ENCODE data around the gene GOLGA6B.
"Not testable (repeated sequence)": the region's sequence is repeated elsewhere in the genome, so short reads cannot be mapped to it uniquely, and the experiment has no call there.

The GOLGA6B gene, protein sequence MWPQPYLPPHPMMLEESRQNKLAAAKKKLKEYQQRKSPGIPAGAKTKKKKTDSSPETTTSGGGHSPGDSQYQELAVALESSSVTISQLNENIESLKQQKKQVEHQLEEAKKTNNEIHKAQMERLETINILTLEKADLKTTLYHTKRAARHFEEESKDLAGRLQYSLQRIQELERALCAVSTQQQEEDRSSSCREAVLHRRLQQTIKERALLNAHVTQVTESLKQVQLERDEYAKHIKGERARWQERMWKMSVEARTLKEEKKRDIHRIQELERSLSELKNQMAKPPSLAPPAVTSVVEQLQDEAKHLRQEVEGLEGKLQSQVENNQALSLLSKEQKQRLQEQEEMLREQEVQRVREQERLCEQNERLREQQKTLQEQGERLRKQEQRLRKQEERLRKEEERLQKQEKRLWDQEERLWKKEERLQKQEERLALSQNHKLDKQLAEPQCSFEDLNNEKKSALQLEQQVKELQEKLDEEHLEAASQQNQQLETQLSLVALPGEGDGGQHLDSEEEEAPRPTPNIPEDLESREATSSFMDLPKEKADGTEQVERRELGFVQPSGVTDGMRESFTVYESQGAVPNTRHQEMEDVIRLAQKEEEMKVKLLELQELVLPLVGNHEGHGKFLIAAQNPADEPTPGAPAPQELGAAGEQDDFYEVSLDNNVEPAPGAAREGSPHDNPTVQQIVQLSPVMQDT

DNA sequence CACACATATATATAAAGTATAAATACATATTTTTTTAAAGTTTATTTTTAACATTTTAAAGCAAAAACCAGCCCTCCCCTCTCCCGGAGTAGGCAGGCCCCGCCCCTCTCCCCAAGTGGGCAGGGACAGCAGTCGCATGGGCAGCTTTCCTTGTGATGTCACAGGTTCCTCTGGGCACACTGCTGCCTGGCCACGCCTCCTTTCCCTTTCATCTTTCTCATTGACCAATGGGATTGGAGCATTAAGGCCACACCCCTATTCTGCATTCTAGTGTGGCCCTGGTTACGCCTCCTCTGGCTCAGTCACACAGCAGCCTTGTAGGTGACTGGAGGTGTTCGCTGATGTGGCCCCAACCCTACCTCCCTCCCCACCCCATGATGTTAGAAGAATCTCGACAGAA, at the start of gene GOLGA6B:
Gene GOLGA6B, plus strand, starts transcription at position 301 of the 400 bp plus-strand sequence. Its CDS starts 41 bp downstream, at position 342.
- DNase-seq (ENCODE audit: low spot score) = not testable (repeated sequence)

DNA sequence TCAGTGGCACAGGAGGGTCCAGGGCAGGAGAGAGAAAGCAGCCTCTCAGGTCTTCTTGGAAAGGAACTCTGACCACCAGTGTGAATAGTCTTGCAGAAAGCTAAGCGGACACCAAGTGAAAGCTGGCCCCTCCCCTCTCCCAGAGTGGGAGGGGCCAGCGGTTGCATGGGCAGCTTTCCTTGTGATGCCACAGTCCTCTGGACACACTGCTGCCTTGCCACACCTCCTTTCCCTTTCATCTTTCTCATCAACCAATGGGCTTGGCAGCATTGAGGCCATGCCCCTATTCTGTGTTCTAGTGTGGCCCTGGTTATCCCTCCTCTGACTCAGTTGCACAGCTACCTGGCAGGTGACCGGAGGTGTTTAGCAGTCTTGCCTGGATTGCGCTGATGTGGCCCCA, 49.7 kb upstream of the GOLGA6B start:
- DNase-seq (ENCODE audit: low spot score) = no peak

DNA sequence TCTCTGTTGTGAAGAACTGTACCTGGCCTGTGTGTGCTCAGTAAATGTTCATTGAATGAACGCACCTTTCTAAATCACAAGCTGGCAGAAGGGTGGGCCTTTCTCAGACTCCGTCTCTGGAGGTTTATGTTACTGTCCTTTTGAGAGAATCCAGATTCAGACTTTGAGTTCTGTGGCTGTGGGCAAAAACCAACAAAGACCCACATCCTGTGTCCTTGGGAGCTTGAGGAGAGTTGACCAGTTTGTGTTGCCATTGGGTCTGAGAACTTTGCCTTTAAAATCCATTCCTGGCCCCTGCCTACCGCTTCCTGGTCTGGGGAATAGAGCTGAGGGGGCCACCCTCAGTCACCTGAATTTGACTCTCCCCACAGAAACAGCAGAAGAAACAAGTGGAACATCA, 46.4 kb upstream of the GOLGA6B start:
- DNase-seq (ENCODE audit: low spot score) = not testable (repeated sequence)

DNA sequence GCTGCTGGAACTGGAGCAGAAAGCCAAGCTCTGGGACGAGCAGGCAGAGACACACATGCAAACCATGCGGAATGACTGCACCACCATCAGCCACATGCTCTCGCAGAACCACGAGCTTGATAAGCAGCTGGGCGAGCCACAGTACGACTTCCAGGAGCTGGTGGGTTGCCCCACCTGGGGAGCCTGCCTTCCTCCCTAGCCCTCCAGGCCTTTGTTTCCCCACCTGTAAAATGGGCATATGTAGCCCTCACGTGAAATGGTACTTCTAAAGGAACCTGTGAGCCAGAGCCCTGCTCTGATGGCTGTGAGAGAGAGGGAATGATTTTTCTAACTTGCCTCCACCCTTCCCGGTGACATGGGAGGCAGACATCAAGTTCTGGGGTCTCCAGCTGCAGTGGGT, 44.6 kb upstream of the GOLGA6B start:
- DNase-seq (ENCODE audit: low spot score) = no peak

DNA sequence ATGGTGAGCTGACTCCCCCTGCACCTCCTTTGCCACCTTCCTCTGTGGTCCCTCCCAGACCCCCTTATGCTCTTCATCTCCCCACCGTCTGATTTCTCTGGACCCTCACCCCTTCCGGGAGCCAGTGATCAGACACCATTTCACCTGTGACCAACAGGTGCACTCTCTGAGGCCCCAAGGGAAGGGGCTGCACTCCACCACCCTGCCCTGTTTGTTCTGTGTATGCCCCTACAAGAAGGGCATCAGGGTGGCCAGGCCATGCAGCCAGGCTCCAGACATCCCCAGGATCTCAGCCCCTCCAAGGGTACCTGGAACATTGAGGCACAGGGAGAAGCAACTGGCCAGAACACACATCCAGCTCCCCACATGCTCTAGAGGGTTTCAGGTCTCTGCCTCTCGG, 42.2 kb upstream of the GOLGA6B start:
- not testable (repeated sequence) for DNase-seq (ENCODE audit: low spot score)

DNA sequence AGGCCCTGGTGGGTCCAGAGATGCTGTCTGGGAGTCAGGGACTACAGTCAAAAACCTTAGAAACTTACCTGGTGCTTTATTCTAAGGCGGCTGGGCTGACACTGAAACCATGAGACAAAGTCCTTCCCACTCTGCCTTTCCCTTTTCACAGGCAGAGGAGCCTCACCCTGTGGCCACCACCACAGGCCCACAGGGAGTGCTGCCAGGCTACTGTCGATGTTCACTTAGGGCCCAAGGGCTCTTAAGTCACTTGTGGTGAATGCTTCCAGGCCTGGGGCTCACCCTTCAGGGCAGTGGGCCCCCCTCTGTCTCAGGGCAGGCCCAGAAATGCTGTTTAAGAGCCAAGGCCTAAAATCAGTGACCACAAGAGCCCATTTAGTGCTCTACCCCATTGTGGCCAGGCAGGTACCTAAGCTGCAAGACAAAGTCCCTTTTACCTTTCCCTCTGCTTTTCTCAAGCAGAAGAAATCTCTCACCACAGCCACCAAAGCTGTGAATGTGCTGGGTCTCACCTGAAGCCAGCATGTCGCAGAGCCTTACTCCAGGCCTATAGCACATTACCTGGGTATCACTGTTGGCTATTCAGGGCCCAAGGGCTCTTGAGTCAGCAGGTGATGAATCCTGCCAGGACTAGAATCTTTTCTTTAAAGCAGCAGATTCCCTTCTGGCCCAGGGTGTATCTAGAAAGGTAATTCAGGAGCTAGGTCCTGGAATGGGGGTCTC, 39.5 kb upstream of the GOLGA6B start:
- DNase-seq (ENCODE audit: low spot score) = no peak

DNA sequence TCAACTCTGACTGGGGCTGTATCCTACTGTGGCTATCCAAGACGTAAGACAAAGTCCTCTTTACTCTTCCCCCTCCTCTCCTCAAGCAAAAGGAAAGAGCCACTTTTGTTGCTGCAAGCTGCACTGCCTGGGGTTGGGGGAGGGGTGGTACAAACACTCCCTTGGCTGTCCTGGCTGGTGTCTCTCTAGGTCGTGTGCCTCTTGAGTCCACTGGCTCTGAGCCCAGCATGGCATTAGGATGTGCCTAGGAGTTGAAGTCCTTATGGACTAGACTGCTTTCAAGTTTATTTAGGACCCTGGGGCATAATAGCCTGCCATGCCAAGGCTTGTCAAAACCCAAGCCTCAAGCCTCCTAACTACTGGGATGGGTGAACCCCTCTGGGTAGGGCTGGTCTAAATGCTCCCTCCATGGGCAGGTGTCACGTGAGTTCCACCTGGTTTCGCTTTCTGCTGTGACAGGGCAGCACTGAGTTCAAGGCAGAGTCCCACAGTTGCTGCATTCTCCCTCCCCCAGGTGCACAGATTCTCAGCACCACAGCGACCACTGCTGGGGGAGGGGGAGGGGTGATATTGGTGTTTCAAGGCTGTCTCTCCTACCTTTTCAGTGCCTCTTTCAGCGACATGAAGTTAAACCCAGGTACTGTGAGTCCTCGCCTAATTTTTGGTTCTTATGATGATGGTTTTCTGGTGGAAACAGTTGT, 38.8 kb upstream of the GOLGA6B start:
- not testable (repeated sequence) for DNase-seq (ENCODE audit: low spot score)

DNA sequence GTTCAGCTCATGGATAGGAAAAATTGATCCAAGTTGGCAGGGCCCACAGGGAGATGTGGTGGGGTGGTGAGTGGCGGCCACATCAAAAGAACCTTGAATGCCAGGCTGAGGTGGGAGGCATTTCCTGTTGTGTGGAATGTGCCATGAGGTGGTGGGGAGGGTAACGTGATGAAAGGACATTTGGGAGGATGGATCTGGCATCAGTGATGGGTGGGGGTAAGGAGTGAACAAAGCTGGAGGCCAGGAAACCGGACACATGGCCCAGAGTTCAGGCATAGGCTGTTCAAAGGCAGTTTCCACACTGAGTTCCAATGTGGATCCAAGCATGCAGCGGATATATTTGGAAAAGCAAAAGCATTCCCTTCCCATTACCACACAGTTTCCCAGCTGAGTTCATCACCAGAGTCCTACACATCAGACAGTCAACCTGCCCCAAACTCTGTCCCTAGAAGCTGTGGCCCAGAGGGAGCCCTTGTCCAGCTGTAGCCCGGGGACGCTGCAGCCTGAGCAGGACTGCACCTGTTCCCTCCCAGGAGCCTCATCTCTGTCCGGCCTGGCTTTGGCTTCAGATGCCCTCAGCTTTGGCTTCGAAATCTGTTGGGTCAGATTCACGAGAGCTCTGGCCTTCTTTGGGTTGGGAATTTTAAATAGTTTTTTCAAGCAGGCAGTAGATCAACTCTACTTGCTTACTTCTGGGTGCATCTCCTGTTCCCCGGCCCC, 37.8 kb upstream of the GOLGA6B start:
- no peak for DNase-seq (ENCODE audit: low spot score)

DNA sequence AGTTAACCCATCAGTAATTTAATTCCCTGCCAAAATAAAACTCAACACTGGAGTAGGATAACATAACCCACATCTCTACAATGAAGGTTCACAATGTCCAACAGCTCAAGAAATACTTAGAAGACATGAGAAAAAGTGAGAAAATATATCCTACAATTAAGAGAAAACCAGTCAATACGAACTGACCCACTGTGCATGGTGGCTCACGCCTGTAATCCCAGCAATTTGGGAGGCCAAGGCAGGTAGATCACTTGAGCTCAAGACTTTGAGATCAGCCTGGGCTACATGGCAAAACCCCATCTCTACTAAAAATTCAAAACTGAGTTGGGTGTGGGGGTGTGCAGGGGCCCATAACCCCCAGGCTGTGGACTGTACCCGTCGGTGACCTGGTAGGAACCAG, 30.6 kb upstream of the GOLGA6B start:
- DNase-seq (ENCODE audit: low spot score) = not testable (repeated sequence)

DNA sequence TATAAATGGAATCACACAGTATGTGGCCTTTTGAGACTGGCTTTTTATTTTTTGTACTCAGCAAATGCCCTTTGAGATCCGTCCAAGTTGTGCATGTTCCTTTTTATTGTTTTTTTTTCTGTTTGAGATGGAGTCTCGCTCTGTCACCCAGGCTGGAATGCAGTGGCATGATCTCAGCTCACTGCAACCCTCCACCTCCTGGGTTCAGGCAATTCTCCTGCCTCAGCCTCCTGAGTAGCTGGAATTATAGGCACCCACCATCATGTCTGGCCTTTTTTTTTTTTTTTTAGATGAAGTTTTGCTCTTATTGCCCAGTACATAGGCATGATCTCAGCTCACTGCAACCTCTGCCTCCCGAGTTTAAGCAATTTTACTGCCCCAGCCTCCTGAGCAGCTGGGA, 28.3 kb upstream of the GOLGA6B start:
- DNase-seq (ENCODE audit: low spot score) = not testable (repeated sequence)

DNA sequence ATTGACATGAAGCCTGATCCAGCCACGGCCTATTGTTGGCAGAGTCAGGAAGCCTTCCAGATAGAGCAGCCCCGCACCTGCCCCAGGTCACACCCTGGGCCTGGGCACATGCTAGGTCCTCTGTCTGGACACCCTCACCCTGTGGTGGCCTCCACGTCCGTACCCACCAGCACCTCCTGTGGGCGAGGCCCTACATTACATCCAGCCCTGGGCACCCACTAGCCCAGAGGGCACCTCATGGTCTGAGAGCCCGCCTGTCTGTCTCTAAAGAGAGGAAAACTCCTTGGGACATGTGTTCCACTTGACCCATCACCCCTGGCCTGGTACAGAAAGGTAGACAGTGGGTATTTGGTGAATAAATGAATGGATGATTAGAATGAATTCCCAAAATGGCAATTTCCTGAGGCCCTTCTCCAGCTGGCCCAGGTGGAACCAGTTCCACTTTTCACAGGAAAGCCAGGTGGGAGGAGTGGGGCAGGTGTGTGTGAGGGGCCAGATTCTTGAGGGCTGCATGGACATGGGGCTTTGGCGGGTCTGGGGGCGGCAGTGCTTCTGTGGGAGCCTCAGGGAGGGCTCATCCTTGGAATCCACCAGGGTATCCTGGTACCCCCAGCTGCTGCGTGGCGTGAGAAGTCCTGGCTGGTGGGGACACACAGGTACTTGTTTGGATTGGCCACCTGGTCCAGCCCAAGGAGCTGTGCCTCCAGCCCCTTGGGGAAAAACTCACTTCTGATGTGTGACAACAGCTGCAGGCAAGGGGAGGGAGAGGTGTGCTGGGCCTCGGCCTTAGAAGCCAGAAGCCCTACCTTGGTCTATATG, 26.0 kb upstream of the GOLGA6B start:
- not testable (repeated sequence) for DNase-seq (ENCODE audit: low spot score)

DNA sequence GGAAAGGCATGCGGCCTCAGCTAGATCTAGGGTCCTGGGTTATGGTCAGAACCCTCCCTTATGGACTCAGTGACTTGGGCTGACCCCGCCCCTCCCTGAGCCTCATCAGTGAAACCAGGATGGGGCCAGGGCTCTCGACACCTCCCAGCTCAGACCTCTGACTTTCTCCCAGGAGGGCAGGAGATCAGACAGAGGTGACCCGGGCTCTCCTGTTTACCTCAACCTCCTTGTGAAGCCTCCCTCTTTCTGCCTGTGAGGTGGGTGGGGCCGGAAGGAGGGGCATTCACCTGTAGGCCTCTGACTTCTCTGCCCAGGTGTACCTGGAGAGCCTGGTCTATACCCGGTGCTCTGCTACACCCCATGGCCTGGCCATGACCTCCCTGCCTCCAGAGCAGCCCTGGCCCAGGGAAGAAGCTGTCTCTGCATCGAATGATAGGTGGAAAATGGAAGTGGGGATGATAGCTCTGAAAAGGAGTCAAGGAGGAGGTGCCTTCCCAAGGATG, 25.4 kb upstream of the GOLGA6B start:
- not testable (repeated sequence) for DNase-seq (ENCODE audit: low spot score)

DNA sequence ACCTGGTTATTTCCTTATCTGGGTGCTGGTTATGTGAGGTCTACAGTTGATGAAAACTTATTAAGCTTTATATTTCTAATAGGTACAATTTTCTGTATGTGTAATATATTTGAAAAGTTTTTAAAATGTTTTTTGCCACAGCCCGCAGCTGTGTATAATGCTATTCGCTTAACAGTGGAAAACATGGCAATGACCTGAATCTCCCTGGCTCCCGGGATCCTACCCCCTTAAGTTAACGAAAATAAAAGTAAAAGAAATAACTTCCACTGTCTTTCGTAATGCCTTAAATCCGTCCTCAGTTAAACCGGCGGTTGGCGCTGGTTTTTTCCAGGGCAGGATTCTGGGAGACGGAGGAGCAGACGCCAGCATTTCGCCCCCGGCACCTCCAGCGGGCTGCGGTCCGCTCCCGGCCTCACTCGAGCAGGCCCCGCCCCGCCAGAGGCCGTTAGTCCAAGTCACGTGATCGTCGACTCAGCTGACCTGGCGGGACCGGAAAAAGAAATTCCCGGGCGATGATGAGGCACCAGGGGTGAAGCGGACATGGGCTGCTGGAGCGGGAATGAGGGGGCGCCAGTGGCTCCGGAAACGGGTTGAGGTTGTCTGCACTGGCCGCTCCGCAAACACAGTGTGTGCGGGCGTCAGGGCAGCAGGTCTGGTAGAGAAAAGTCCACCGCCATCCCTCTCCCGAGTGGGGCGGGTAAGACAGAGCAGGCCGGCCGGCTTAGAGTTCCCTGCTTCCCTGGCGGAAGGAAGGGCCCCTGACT, 17.8 kb upstream of the GOLGA6B start:
- peak; percentile 19 for DNase-seq (ENCODE audit: low spot score)

DNA sequence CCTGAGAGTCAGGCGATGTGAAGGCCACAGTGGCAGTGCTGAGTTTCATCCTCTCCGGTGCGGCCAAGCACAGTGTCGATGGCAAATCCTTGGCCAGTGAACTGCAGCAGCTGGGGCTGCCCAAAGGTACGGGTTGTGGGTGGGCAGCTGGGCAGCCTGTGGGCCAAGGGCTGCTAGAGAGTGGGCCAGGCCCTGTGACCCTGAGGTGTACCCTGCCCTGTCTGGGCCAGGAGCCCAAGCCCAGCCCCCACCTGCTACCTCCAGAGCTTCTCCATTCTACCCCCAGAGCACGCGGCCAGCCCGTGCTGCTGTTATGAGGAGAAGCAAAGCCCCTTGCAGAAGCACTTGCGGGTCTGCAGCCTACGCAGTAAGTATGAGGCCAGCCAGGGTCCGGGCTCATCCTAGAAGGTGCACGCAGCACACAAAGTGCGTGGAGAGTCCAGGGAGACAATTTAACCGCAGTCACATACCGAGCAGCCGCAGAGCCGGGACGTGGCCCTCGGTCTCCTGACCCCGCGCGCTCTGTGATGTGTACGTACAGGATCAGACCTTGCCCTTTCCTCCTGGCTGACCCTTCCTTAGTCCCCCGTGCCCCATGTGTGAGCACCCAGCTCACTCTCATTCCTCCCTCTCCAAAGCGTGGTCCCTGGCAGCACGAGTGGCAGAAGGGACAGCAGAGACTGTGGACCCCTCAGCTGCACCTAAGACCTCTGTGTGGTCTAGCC, 14.6 kb upstream of the GOLGA6B start:
- not testable (repeated sequence) for DNase-seq (ENCODE audit: low spot score)

DNA sequence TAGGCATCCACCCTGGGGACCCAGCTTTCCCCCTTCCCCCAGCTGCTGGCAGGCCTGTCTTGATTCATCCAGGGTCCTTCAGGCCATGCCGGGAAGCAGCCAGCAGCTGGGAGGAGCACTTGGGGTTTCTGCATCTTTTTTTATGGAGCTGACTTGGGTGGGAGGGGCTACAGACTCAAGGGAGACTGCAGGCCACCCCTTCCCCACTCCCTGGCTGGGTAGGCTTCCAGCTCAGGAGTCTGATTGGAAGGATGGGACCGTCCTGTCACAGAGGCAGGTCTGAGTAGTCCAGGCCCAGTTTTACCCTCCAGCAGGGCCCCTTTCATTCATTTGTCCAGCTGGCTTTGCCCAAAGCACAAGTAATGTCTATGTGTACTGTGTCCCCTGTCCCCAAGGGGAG, 12.2 kb upstream of the GOLGA6B start:
- not testable (repeated sequence) for DNase-seq (ENCODE audit: low spot score)

DNA sequence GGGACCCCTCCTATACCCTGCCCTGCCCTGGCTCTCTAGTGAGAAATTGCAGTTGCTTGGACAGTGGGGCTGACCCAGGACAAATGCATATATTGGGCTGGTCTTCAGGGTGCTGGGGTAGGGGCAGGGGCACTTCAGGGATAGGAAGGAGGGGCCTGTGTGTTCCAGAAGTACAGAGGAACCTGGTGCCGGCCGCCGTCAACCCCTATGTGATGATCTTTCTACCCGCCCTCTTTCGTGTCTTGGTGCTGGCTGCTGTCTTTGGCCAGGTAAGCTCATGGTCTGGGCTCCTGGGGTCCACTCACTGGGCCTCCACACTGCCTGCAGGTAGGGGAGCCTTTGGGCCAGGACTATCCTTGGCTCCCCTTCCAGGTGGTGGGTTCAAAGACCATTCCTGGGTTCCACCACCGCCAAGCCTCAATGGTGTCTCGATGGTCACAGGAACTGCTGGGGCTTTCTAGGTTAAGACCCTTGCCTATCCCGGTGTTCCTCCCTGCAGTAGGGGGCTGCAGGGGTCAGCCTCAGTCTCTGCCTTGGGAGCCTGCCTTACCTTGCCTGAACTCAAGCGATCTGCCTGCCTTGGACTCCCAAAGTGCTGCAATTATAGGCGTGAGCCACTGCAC, 5.8 kb upstream of the GOLGA6B start:
- DNase-seq (ENCODE audit: low spot score) = not testable (repeated sequence)

DNA sequence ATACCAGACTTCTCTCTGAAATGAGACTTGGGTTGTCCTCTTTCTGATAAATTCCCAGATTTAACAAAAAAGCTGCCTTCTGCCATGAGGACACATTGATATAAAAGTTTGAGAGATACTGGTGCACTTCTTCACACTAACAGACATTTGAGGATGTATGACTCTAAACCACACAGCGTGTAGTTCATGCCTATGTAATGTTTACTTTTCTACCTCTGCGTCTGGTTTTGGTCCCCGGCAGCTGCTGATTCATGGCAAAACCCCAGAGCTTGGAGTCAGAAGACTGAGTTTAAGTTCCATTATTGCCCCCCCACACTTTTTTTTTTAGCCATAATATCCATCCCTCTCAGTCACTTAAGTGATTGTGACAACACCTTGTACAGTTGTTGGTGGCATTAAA, 1.5 kb downstream of the GOLGA6B start:
- DNase-seq (ENCODE audit: low spot score) = not testable (repeated sequence)

DNA sequence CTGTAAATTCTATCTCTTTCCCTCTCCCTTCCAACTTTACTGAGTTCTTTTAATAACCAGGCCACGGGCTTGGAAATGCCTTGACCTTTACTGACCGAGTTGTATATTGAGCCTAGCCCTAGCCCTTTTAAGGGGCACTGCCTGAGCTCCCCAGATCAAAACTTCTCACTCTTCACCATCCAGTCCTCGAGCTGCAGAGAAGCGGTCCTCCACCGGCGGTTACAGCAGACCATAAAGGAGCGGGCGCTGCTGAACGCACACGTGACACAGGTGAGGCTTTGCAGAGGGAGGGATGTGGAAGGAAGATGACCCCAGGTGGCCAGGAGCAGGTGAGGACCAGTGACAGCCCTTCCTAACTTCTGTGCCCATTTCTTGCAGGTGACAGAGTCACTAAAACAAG, 6.6 kb downstream of the GOLGA6B start:
- DNase-seq (ENCODE audit: low spot score) = not testable (repeated sequence)
